GM19025 (cell line): ENCODE measurements around the gene TNPO3.
"Not testable (repeated sequence)": the region's sequence is repeated elsewhere in the genome, so short reads cannot be mapped to it uniquely, and the experiment has no call there.

Experiments used
- ATAC-seq: cut with Tn5 transposase; IDR thresholded peaks from one replicate; pipeline ENCODE4 v1.9.1; 2021; ENCODE audit warnings: mild to moderate bottlenecking, low read depth, moderate library complexity; ENCODE audit not compliant: unreplicated experiment

Gene TNPO3

GRCh38 chr7:128928159-128928813 is 126.6 kb downstream of the TNPO3 start:
- ATAC-seq, result no peak

GRCh38 chr7:128924707-128925588 is 130.0 kb downstream of the TNPO3 start:
- no peak for ATAC-seq

GRCh38 chr7:128923411-128923800 is 131.5 kb downstream of the TNPO3 start:
- no peak for ATAC-seq

DNA sequence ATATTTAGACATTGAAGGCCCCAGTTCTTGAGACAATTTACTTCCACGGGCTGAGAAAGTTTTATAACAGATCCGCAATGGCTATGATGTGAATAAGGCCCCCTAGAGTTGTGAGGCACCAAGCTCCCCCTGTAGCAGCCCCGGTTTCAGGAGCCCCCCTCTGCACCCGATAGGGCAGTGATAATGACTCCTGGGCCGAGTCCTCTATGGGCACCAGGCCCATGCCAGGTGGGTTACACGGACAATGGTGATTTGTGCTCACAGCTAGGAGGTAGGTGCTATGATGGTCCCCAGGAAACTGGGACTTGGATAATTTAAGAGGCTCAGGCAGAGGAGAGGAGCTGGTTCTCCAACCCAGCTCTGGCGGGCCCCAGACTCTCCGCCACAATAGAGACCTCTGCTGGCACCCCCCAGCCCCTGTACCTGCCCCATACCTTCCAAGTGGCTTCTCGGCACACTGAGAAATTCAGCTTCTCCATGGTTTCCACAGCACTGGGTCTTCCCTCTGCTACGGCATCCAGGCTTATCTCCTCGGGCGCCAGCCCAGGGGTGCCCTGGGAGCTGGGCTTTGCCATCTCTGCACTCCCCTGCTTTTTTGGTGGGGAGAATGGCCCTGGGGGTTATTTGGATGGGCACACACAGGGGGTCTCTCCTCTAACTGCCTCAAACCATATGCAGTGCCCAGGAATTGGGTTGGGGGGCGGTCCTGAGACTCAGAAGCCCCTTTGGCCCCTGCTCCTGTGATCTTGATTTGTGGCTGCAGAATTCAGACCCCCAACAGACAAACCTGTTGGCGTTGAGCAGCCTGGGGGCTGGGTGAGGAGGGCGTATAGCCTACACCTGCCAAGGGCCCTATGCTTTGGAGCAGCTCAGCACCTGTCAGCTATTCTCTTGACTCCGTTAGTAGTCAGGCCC is 132.2 kb downstream of the TNPO3 start:
- ATAC-seq, result no peak

DNA sequence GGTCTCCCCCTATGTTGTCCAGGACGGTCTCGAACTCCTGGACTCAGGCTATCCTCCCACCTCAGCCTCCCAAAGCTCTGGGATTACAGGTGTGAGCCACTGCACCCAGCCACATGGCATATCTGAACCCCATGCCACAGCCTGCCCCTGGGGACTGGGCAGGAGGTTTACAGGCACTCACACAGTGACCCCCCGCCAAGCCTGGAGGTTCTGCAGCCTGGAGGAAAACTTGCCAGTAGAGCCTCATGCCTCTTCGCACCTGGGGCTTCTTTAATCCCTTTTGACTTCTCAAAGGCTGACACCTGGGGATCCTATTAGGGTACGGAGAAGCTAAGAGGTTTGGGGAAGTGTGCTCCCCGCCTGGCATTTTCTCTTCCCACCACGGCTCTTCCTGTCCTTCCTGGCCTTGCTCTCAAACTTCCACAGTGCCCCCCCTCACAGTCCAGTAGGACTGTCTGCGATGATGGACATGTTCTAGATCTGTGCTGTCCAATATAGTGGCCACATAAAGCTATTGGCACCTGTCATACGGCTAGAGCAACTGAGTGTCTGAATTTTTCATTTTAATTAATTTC is 133.0 kb downstream of the TNPO3 start:
- ATAC-seq, result no peak

GRCh38 chr7:128920913-128921582 is 133.9 kb downstream of the TNPO3 start:
- ATAC-seq, result no peak

DNA sequence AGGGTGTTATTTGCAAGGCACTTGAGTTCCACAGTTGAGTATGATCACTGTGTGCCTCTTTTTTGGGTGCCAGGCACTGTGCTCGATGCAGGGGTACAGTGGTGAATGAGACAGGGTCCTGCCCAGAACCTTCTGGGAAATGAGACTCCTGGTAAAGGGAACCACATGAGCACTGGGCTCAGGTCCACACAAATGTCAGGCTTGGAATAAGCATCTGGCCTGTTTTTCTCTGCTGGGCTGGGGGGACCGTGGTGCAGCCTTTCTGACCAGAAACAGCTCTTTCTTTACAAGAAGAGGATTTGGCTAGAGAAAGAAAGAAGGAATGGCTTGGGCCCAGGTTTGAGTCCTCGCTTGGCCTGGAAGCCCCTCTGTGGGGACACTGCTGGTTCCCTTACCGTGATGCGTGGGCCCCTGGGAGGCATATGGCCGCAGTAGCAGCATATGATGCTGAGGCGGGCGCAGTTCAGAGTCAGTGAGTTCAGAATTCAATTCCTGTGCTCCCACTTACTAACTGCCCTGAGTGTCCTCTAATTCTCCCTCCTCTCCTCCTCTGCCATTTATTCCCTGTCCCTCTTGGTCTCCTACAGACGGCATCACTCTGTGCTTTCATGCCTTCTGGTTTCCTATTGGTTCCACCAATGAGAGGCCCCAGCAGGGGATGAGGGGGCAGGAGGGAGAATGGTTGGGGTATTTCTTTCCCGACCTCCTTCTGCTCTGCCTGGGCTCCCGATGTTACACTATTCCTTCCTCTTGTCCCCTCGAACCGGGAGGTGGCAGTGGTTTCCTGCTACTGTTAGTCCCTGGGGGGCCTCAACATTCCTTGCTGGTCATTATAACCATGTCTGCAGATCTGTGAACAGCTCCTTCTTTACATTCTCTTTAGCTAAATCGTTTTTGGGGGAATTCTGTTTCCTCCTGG is 134.8 kb downstream of the TNPO3 start:
- ATAC-seq, result no peak

DNA sequence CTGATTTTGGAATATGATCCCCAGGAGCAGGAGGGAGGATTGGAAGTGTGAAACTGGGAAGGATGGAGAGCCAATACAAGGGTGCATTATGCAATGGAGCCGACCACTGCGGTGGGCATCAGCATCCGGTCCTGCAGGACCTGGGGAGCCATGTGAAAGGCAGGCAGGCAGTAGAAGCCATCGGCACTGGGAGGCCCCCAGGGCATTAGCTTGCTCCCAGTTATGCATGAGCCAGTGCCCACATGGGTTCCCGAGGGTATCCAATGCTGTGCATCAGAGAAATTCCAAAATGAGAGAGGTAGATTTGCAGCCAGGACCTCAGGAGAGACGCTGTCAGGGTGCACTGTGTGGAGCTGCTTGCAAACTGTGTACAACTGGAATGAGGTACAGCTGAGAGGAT is 135.7 kb downstream of the TNPO3 start:
- ATAC-seq, result no peak

GRCh38 chr7:128918016-128918665 is 136.8 kb downstream of the TNPO3 start:
- ATAC-seq, result no peak

DNA sequence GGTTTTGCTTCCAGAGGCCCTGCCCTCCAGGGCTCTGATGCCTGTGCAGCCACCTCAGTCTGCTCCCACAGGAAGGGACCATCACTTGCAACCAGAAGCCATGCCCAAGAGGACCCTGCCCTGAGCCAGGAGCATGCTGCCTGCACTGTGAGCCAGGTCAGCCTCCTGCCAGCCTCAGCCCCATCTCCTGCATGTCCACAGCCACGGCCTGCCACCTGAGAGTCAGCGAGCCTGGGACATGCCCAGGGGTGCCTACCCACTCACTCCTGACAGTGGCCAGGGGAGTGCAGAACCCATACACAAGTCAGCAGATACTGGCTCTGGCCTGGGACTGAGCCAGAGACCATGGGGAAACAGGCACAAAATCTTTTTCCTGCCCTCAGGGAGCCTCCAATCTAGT is 137.8 kb downstream of the TNPO3 start:
- ATAC-seq, result no peak

DNA sequence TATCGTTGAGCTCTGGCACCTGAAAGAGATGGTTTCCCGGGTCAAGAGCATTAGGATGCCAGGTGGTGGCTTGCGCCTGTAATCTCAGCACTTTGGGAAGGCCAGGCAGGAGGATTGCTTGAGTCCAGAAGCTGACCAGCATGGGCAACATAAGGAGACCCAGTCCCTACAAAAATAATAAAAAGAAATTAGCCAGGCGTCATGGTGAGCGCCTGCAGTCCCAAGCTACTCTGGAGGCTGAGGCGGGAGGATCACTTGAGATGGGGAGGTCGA is 138.3 kb downstream of the TNPO3 start:
- no peak for ATAC-seq

- ATAC-seq, result no peak
These were observed 138.9 kb downstream of the TNPO3 start for GRCh38 chr7:128915841-128916642.

DNA sequence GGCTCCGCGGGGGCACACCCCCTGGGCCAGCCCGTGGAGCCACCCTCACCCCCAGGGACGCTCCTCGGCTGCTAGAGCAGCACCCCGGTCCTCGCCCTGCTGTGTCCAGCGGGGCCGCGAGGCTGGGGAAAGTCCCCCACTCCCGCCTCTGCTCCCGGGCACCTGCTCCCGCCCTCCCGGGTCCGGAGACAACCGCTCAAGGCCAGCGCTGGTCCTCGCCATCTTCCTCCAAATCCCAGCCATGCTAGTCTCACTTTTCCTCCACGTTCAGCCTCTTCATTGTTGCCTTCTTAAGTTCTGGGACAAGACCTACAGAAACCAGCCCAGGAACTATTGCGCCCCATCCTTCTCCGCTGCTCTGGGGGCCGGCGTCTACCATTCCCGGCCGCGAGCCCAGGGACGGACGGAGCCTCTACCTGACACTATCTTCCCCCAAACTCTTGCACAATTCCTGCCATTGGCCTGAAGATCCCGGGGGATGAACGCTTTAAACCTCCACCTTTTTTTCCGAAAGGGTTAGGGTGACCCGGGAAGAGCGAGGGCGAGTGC is 139.6 kb downstream of the TNPO3 start:
- ATAC-seq, result no peak

GRCh38 chr7:128914566-128915151 is 140.3 kb downstream of the TNPO3 start:
- ATAC-seq, result peak; percentile 53

DNA sequence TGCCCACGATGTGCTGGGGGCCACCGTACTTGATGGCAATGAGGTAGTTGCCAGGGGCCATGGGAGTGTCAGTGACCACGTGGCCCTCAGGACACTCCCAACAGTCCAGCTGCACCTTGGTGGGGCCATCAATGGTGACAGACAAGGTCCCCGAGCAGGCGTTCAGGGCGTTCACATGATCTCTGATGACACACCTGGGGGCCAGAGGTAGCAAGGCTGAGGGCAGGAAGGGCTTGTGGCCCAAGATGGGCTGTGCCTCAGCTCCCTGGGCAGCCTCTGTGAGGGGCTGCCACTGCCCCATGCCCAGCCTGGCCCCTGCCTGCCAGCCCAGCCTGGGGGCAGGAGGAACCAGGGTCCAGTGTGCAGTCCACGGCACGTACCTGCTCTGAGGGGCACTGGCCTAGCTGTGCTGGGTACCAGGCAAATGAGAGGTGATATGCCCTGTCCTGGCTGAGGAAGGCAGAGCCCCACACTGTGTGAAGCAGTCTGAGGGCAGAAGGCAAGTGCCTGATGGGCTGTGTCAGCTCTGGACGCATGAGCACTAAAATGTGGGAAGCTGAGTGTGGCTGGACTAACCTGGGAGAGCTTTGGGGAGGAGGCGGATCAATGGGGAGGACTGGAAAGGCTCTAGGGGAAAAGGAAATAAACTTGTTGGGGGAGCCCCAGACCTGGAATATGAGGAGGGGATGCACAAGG is 140.9 kb downstream of the TNPO3 start:
- no peak for ATAC-seq

- ATAC-seq, result not testable (repeated sequence)
These were observed 142.0 kb downstream of the TNPO3 start for GRCh38 chr7:128912709-128913495.
